Hepatocyte (in vitro differentiated cells): ENCODE measurements around the gene TAS2R10.

Source experiments
- CTCF ChIP-seq: fragments of 200-600 bp; sonication (generic); IDR thresholded peaks from 2 replicates; pipeline ENCODE4 v1.5.1; 2016; ENCODE audit warnings: antibody characterized with exemption, mild to moderate bottlenecking; ENCODE audit not compliant: poor library complexity
- EZH2phosphoT487 ChIP-seq: fragments of 200-600 bp; sonication (generic); IDR thresholded peaks from one replicate; pipeline ENCODE4 v1.6.1; 2018; ENCODE audit warnings: antibody characterized with exemption, mild to moderate bottlenecking, low read depth, moderate library complexity; ENCODE audit not compliant: unreplicated experiment, severe bottlenecking

- TF ChIP-seq EZH2phosphoT487 (no peak), CTCF (no peak)
Measured at GRCh38 chr12:10838461-10838860, 12.3 kb upstream of the TAS2R10 start.
